IPS DF 19.7 (cell line): ENCODE results near the gene CFAP53.
"Not testable (repeated sequence)": the region's sequence is repeated elsewhere in the genome, so short reads cannot be mapped to it uniquely, and the experiment has no call there.

Experiments used
- DNase-seq: peaks from one replicate; pipeline ENCODE4 v3.0.0-alpha.2; 2013; ENCODE audit warnings: low read depth, low spot score

CFAP53 gene

DNA sequence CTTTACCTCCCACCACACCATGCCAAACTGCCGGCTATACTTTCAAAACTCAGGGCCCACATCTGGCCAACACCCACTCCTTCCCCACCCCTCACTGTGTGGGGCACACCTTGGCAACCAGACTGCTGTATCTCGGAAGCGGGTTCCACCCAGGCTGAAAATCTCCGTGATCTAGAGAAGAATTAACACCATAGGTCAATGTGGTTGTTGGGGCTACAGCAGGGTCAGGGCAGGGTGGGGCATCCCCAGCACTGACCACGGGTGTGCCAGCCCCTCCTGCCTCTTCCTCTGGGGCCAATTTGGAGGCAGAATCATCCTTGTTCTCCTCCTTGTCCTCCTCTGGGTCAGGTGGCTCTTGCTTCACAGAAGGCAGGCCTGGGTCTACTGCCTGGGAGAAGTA, 6.3 kb upstream of the CFAP53 start:
- no peak for DNase-seq

GRCh38 chr18:50268022-50268747, 1.9 kb upstream of the CFAP53 start:
- peak; percentile 47 for DNase-seq

GRCh38 chr18:50262977-50263376, 3.3 kb downstream of the CFAP53 start:
- no peak for DNase-seq

- no peak for DNase-seq
Measured at GRCh38 chr18:50250935-50251334, 15.4 kb downstream of the CFAP53 start.

GRCh38 chr18:50249576-50249975, 16.7 kb downstream of the CFAP53 start:
- no peak for DNase-seq

- no peak for DNase-seq
Measured at GRCh38 chr18:50247561-50247960, 18.7 kb downstream of the CFAP53 start.

- DNase-seq, result not testable (repeated sequence)
Measured at GRCh38 chr18:50241768-50242167, 24.5 kb downstream of the CFAP53 start.

DNA sequence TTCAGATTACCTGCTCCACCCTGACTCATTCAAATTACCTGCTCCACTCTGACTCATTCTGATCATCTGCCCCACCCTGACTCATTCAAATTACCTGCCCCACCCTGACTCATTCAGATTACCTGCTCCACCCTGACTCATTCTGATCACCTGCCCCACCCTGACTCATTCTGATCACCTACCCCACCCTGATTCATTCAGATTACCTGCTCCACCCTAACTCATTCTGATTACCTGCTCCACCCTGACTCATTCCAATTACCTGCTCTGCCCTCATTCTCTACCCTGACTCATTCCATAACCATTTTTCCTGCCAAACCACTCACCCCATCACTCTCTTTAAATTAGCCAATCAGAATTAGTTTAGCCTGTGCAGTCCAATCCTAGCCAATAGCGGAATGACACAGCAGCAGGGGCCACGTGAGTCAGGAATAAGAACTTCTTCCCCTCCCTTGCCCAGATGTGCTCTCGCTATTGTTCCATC, 26.2 kb downstream of the CFAP53 start:
- no peak for DNase-seq

DNA sequence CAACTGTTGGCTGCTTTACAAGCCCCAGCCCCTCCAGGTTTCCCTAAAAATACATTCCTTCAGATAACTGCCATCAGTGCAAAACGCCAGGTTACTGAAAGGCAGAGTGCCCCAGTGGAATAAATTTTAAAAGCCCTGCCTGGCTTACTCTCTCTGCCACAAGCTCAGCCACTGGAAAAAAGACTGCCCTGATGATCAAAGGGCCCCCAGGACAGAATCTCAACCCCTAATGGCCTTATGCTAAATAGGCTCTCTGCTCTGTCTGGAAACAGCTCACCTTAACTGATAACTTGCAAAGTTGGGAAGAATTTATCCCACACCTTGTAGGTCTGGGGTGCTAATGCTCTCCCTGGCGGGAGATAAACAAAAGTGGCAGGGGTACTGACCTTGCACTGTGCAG, 33.9 kb downstream of the CFAP53 start:
- DNase-seq, result no peak

- no peak for DNase-seq
Measured at GRCh38 chr18:50231621-50232020, 34.7 kb downstream of the CFAP53 start.

- not testable (repeated sequence) for DNase-seq
Measured at GRCh38 chr18:50220249-50220648, 46.0 kb downstream of the CFAP53 start.

DNA sequence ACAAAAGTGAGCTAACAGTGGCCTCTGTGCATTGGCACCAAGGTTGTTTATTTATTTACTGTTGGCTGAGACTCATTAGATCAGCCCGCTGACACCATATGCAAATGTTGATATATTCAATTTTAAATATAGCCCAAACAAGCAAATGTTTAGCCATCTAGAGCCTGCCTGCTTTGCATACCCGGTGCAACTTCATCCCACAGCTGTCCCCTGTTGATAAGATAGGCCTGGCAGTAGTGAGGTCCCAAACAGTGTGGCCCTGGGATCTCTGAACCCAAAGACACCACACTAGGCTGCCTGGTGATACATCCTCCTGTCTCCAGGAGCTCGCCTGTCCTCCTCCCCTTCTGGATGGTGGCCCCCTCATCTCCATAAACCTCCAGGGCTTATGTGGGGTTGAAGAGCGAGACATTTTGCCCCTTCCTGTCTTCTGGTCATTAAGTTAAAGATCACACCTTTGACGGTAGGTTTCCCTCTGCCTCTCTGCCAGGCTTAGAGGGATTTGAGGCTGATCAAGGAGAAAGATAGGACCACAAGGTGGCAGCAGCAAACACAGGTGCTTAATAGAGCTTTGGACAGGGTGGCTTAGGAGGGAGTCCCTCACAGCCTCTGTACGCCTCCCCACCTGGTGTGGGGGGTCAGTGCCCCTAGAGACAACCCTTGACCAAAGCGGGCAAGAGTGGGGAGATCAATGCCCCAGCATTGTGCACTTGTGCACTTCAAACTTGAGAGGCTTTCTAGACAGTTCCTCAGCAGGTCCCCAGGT, 47.7 kb downstream of the CFAP53 start:
- DNase-seq, result no peak

- no peak for DNase-seq
Measured at GRCh38 chr18:50209311-50209710, 57.0 kb downstream of the CFAP53 start.

DNA sequence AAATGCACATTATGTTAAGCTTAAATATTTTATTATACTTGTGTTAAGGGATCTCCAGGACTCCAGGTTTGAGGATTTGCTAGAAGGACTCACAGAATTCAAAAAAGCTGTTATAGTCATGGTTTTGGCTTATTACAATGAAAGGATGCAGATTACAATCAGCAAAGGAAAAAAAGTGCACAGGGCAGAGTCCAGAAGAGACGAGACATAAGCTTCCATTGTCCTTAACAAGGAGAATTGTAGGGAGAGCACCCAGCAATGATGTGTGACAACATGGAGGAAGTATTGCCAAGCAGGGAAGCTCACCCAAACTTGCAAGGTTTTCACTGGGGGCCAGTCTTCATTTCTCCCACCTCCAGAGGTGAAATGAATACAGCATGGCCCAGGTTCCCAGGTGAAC, 58.6 kb downstream of the CFAP53 start:
- DNase-seq, result no peak

- DNase-seq, result peak; percentile 40
Measured at GRCh38 chr18:50203801-50204604, 62.3 kb downstream of the CFAP53 start.

- DNase-seq, result no peak
Measured at GRCh38 chr18:50201476-50202018, 64.7 kb downstream of the CFAP53 start.

DNA sequence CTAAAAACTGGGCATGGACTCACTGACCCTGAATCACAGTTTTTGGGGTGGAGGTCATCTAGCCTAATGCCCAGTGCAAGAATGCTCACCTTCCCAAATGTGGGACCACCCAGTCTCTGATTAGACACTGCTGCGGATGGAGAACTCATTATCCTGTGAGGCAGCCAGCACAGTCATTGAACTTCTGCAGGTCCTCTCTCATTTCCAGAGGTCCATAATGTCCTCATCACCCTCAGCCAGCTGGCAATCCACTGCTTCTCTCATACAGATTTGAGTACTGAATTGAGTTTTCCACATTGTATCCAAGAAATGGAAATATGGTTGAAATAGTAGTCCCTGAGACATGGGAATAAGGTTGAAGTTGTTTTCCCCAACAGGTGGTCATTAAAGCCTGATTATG, 66.4 kb downstream of the CFAP53 start:
- no peak for DNase-seq

DNA sequence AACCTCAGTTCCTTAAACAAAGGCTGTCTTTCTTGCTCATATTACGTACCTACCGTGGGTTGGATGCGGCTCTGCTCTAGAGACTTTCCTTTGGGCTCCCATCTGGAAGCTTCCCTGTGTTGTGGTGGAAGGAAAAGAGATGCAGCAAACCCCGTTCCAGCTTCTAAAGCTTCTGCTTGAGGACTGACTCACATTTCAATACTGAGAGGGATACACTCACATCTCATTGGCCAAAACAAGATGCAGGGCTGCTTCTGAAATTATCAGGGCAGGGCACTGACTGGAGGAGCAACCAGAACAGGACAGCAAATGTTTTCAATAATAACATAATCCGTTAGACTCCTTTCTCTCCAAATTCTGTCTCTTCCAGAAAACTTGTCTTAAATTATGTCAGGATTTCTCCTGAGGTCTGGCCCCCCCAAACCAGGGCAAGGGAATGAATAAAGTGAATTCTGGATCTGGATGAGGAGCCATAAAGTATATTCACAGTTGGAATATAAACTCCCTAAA, 66.9 kb downstream of the CFAP53 start:
- no peak for DNase-seq

- DNase-seq, result no peak
Measured at GRCh38 chr18:50196261-50196660, 70.0 kb downstream of the CFAP53 start.

GRCh38 chr18:50195689-50196088, 70.6 kb downstream of the CFAP53 start:
- DNase-seq, result no peak

DNA sequence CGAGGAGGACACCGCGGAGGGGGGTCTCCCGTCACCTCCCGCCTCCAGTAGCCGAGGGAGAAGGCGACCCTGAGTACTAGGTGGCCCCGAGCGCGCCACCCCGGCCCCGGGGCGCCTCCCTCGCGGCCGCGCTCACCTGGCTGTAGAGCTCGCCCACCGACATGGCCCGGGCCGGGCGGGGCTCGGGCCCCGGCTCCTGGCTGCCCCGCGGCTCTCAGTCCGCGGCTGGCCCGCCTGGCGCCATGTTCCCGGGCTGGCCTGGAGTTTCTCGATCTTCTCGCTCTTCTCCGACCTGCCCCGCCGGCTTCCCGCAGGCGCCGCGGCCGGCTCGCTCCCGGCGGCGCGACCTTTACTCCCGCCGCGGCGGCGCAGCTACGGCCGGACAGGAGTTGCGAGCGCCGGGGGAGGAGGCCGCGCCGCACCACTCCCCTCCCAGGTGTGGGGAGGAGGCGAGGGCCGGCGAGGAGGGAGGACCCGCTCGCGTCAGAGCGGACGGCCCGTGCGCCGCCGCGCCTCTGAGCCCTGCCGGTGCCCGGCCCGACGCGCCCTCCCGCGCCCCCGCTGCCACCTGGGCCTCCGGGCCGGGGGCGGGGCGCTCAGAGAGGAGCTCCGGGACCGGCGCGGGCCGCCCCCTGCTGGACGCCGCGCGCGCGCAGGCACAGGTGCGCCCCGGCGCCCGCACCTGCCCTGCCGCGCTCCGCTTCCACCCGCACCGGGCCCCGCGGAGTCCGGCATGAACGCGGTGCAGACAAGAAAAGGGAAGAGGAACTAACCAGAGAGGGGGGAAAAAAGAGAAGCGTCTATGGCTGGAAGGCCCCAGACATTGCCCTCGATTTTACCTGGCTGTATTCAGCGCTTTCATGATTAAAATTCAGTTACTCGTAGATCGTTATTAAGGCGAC, 71.4 kb downstream of the CFAP53 start, which contains the start of gene MYO5B:
MYO5B (minus strand) TSS at position 517 of the 902 bp plus-strand sequence; CDS start at position 163, 354 bp downstream.
- DNase-seq, result no peak
